Astrocyte of the hippocampus (primary cell): ENCODE measurements around the gene CDK10.

Experiments used
- DNase-seq: peaks from one replicate; pipeline ENCODE4 v3.0.0; 2011; ENCODE audit warnings: low read depth, low spot score

The CDK10 gene

DNA sequence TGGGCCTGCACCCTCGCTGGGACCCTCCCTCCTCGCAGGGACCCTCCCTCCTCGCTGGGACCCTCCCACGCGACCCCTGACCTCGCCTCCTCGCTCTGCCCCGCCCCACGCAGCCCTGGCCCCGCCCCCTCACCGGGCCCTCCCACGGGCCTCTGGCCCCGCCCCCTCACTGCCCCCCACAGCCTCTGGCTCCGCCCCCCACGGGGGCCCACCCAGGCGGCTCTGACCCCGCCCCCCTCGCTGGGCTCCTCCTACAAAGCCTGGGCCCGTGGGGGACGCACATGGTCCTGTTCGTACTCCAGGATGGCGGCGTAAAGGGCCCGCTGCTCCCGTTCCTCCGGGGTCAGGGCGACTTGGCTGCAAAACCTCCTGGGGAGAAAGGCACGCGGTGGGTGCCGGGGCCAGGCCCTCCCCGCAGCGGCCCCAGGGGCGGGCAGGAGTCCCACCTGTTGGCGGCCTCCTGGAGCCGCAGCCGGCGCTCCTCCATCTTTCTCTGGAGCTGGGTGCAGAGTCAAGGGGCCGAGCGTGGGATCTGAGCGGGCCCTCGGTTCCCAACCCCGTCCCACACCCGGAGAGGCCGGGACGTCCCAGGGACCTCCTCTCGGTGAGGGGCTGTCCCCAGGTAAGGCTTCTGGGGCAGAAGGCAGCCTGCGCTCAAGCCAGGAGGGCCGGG is 25.2 kb downstream of the CDK10 start:
- peak; percentile 80 for DNase-seq

DNA sequence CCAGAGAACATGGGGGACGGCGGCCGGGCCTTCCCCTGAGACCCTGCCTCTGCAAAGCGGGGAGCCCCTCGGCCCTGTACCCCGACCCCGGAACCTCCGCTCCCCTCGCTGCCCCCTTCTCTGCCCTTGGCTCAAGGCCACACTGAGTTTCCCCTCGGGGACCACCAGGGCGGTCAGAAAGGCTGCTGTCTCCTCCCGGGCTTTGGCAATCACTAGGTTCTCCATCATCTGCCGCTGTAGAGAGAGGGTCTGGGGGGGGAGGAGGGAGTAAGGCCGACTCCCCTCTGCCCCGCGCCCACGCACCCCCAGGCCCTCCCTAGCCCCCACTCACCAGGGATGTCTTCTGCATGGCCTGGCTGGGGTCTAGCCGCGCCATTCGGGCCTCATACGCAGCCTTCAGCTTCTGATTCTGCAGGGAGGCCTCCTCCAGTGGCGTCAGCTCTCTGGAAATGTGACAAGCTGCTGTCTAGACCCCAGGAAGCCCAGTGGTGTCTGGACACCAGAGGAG is 25.8 kb downstream of the CDK10 start:
- DNase-seq, result peak; percentile 31

DNA sequence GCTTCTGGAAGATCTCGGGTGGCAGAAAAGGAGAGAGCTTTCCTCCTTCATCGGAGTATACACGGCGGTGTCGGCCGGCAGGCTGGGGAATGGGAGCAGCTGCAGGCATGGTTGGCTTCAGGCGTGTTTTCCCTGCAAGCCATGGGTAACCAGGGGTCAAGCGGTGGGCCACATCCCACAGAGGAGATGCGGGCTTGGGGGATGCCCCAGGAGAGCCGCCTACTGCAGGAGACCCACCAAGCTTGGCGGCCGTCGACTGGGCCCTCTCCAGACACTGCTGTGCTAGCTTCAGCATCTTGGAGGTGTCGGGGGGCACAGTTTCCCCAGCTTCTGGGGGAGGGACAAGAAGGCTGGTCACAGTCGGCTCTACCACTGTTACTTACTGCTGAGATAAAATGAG is 30.0 kb downstream of the CDK10 start:
- no peak for DNase-seq

DNA sequence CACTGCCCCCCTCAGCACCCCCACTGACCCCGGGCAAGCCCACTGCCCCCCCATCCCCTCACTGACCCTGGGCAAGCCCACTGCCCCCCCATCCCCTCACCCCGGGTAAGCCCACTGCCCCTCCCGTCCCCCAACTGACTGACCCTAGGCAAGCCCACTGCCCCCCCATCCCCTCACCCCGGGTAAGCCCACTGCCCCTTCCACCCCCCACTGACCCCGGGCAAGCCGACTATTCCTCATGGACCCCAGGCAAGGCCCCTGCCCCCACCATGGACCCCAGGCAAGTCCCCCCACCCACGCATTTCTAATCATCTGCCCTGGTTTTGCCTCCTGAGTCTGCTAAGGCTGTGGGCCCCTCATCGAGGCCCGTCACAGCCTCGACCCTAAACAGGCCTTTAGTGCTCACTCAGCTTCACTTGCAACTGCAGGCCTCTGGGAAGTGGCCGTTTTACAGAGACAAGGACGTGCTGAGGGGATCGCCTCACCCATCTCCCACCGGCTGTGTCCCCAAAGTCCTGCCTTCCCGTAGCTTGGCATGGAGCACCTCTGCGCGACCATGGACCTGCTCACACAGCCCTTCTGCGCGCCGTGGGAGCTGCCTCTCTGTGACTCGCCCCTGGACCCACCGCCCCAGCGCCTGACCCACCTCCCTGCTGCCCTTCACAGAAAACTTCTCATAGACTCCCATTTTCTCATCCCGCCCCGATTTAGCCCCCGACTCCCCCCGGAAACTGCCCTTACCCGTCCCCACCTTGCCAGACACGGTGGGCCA is 30.6 kb downstream of the CDK10 start:
- no peak for DNase-seq

DNA sequence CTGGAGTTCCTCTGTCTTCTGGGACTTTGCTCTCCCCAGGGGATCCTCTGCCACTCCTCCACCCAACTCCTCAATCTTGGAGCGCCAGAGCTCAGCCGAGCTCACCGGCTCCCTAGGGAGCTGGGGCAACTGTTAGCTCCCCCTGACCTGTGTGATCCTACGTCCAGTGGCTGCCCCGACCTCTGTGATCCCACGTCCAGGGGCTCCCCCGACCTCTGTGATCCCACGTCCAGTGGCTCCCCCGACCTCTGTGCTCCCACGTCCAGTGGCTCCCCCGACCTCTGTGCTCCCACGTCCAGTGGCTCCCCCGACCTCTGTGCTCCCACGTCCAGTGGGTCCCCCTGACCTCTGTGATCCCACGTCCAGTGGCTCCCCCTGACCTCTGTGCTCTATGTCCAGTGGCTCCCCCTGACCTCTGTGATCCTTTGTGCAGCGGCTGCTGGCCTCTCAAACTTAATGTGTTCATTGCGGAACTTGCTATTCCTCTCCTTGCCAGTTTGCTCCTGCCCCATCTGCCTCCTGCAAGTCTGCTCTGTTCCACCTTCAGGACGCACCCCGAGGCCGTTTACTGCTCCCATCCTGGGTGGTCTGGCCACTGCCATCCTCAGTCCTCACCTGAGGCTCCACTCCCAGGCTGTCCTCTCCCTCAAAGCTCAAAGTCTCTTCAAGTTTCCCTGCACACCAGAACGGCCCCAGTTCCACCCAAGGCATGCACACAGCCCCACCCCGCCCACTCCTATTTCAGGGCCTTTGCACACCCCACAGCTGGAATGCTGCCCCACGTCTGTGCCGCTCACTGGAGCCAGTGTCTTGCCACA is 31.4 kb downstream of the CDK10 start:
- no peak for DNase-seq

DNA sequence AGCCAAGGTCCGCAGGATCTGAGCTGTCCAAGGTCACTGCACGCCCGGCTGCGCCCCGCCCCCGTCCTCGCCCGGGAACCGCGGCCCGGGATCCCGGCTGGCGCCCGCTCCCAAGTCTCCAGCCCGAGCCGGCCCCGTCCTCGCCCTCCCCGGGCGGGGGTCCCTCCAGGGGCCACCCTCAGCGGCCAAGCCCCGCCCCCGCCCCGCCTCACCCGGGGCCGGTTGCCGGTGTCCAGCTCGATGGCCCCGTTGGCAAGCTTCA is 34.0 kb downstream of the CDK10 start:
- no peak for DNase-seq

DNA sequence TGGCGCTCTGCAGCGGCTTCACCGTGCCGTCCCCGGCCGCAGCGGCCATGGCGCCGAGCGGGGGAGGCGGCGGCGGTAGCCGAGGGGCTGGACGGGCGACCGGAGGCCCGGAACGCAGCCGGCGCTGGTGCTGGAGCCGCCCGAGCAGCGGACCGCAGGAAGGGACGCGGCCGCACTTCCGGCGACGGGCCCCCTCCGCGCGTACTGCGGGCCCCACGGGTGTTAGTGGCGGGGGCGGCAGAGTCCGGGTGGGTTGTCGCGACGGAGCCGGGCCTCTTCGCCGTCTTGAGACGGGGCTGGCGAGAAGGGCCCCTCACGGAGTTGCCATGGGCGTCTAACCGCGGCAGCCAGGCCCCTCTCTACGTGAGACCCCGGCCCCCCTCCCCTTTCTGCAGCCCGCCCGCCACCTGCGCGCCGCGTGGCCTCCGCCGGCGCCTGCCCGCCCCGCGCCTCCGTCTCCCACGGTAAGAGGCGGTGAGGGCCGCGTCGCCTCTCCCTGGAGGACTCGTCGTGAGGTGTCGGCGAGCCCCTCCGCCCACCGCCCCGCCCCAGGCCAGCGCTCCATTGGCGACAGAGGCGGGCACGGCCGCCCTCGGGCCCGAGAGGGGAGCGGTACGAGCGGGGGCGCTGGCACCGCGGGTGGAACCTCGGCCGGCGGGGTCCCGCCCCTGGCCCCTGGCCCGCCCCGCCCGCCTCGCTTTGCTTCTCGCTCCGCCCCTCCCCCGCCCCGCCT is 34.5 kb downstream of the CDK10 start, which contains the start of the genes VPS9D1 and ZNF276:
Gene VPS9D1, minus strand, starts transcription at position 86 of the 733 bp plus-strand sequence. Its CDS starts 37 bp downstream, at position 49.
Gene ZNF276, plus strand, starts transcription at position 725 of the 733 bp plus-strand sequence. CDS start 104 bp downstream, outside the sequence.
- peak; percentile 92 for DNase-seq

DNA sequence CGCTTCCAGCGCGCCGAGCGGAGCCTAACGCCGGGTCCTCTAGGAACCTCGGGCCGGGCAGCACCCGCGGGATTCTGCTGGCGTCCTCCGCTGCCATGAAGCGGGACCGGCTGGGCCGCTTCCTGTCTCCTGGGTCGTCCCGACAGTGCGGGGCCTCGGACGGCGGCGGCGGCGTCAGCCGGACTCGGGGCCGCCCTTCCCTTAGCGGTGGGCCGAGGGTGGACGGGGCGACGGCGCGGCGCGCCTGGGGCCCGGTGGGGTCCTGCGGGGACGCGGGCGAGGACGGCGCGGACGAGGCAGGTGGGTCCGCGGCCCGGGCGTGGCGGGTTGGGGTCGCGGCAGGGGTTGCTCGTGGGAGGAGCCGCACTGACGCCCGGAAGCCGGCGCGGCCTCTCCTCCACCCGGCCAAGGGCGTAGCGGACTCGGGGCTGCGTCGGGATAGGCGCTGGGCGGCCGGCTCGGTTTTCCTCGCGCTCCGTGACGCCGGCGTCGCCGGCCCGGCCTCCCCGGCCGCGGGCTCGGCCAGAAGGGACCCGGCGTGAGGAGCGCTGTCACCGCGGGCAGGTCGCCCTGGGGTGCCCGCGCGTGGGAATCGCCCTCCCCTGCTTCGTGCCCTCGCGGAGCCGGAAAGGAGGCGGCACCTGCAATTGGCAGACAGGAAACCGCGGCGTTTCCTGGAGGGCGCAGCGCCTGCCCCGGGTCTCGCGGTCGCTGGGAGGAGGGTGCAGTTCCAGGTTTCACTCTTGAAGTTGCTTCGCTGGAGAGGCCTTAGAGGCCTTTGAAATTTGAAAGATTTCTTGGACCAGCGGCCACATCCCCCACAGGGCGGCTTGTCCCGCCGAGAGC is 35.3 kb downstream of the CDK10 start:
- peak; percentile 79 for DNase-seq

DNA sequence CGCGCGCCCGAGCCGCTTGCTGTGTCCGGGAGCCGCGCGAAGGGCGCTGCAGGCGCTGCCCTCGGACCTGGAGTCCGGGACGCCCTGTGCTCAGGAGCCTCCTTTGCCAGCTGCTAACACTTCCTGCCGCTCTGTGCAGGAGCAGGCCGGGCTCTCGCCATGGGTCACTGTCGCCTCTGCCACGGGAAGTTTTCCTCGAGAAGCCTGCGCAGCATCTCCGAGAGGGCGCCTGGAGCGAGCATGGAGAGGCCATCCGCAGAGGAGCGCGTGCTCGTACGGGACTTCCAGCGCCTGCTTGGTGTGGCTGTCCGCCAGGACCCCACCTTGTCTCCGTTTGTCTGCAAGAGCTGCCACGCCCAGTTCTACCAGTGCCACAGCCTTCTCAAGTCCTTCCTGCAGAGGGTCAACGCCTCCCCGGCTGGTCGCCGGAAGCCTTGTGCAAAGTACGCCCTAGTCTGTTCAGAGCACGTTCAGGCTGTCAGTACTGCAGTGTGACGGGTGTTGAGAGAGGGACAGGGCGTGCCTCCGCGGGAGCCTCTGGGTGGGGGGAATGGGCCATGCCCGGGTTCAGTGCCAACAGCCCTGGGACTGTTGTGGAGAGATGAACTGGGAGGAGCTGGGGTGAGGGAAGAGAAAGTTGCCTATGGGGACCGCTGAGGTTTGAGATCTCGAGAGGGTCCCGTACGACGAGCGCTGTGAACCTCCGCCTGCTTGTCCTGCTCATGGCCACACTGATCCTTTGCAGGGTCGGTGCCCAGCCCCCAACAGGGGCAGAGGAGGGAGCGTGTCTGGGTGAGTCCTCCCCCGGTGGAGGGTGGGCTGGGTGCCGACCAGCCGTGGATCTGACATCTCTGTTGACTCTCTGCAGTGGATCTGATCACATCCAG is 36.1 kb downstream of the CDK10 start:
- peak; percentile 60 for DNase-seq

DNA sequence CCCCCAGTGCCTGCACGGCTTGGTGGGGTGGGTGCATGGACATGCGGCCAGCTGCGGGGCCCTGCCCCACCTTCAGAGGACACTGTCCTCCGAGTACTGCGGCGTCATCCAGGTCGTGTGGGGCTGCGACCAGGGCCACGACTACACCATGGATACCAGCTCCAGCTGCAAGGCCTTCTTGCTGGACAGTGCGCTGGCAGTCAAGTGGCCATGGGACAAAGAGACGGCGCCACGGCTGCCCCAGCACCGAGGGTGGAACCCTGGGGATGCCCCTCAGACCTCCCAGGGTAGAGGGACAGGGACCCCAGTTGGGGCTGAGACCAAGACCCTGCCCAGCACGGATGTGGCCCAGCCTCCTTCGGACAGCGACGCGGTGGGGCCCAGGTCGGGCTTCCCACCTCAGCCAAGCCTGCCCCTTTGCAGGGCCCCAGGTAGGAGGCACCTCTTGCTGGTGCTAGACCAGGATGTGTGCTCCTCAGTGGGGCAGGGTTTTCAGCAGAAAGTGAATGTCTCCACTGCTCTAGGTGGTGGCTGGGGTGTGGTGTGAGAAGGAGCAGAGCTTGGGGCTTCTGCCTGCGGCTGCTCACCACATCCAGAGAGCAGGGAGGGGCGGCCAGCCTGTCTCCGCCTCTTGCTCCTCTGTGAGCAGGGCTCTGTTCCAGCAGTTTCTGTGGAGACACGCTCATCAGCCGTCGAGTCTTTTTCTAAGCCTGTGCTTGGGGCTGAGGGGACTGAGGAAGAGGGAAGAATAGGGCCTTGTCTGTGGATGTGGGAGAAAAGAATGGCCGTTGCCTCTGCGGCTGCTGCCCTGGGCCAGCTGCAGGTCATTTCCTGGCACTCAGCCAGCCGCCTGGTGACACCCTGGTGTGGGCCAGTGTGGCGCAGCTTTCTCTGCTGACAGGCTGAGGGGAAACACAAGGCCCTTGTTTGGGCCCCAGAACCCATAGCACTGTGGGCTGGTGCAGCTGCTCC is 37.1 kb downstream of the CDK10 start:
- DNase-seq, result peak; percentile 65

DNA sequence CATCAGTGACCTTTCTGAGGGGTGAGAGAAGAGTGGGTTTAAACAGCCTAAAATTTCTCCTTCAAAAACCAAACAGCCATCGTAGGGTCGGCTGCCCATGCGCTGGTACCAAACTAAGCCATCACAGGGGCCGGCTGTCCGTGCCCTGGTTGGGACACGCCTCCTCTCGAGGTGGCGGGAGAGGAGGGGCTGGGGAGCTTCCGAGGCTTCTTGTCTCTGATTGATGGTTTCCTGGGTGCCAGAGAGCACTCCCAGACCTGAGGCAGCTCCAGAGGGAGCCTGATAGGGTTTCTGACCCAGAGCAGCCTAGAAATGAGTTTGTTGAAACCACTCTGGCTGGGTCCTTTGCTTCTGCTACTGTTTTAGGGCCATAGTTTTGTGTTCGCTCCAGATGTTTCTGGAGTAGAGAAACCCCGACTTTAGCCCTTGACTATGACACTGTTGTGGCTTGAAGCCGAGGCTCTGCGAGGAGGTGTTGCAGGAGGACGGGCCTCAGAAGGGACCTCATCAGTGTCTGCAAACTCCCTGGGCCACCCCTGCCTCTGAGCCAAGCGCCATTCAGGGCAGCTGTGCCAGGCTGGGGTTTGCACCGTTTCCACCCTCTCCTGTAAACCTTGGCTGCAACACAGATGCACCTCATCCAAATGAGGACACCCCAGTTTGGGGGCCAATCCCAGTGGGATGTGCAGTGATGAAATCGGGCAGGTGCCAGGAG is 41.1 kb downstream of the CDK10 start:
- no peak for DNase-seq

DNA sequence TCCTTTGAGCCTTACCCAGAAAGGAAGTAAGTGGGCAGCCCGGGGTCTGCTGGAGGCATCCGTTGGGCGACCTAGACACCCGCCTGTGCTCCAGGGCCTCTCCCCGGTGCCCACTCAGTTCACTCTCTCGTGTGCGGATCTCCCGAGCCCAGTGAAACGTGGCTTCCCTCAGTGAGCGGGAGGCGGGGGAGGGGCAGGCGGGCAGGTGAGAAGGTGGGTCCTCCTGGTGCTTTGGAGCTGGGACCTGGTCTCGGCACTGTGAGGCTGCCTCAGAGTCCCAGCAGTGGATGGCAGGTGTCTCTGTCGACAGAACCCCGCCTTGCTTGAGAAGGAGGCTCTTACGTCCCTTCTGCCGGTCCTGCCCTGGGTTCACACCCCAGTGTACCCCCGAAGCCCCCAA is 42.8 kb downstream of the CDK10 start:
- DNase-seq, result no peak

DNA sequence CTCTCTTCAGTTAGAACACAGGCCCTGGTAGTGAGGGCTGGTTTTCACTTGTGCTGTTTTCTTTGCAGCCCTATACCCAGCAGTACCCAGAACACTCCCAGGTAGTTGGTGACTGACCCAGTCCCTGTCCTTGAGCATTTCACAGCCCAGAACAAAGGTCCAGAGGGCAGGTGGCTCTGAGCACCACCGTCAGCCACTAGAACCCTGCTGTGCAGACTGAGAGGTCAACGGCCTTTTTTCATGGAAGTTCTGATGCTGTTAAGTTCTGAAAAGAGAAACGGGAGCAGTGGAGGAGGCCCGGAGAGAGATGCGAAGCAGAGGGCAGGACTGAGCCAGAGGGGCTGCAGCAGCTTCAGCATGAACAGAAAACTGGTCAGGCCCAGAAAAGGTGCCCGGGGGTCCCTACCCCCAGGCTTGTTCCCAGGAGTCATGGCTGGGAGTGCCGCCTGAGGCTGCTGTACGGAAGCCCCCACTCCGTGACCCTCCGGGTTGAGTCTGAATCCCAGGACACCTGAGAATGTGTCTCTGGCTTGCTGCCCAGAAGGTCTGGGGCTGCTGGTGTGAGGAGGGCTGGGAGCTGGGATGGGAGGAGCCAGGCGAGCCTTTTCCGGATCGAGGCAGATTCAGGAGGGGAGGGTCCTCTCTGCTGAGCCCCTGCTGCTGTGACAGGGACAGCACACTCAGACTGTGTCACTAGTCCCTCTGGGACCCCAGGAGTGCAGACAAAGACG is 43.5 kb downstream of the CDK10 start:
- DNase-seq, result peak; percentile 41

DNA sequence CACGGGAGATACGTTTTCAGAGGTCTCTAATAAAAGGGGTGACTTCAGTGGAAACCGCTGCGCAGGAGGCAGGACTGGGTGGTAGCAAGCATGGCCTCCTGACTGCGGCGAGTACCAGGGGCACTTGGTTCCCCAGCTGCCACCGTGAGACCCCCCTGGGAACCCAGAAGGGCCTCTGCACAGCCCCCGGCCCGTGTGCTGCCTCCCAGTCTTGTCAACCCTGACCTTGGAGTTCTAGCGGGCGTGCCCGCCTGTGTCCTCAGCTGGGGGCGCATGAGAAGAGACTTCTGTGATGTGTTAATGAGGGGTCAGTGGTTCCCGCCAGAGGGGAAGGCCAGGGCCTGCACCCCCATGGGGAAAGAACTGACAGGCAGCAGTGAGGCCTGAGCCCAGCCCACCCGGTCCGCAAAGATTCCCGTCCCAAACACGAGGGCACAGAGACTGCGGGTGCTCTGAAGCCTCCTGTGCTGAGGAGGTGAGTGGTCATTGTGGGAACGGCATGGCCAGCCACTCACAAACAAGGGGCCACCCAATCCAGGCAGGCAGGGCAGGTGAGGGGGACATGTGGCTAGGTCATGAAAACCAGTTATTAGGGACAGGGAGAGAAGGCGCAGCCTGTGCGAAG is 44.2 kb downstream of the CDK10 start:
- DNase-seq, result no peak

DNA sequence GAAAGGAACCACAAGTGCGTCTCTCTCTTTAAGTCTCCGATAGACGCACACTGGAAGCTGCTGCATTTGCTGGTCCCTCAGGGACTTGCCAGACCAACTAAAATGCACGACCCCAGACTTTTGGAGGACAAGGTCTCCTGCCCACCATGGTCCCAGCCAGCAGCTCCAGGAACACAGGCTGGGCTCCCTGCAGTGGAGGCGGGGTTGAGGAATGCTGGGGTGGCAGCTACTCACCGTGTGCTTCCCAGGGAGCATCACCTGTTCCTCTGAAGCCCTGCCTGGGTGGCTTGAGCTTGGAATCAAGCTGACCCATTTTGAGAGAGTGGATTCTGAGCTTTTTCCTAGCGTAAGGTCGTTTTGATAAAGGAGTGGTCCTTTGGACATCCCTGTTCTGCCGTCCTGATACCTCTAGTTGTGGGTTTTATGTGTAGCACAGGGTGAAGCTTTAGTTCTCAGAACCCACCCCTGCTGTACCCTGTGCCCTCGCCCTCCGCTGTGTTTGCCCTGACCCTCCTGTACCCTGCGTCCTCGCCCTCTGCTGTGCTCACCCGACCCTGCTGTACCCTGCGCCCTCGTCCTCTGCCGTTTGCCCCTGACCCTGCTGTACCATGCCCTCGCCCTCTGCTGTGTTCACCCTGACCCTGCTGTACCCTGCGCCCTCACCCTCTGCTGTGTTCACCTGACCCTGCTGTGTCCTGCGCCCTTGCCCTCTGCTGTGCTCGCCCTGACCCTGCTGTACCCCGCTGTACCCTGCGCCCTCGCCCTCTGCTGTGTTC is 45.8 kb downstream of the CDK10 start:
- no peak for DNase-seq

DNA sequence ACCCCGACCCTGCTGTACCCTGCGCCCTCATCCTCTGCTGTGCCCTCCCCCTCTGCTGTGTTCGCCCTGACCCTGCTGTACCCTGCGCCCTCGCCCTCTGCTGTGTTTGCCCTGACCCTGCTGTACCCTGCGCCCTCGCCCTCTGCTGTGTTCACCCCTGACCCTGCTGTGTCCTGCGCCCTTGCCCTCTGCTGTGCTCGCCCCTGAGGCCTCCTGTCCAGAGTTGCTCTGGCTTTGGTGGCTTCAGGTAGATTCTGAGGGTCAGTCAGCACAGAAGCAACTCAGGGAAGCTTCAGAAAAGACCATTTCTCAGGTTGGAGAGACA is 46.4 kb downstream of the CDK10 start:
- DNase-seq, result no peak
